NCI-H2196 (cell line): ENCODE measurements around the gene BICRA.
A peak's percentile ranks its signal among the peaks of the same experiment; 100 is the strongest.
"Not testable (repeated sequence)": the region's sequence is repeated elsewhere in the genome, so short reads cannot be mapped to it uniquely, and the experiment has no call there.

Experiments
- DNase-seq: peaks from one replicate; lab custom pipeline; 2025; ENCODE audit not compliant: unreplicated experiment; lab: John Stamatoyannopoulos, UW

BICRA gene

DNA sequence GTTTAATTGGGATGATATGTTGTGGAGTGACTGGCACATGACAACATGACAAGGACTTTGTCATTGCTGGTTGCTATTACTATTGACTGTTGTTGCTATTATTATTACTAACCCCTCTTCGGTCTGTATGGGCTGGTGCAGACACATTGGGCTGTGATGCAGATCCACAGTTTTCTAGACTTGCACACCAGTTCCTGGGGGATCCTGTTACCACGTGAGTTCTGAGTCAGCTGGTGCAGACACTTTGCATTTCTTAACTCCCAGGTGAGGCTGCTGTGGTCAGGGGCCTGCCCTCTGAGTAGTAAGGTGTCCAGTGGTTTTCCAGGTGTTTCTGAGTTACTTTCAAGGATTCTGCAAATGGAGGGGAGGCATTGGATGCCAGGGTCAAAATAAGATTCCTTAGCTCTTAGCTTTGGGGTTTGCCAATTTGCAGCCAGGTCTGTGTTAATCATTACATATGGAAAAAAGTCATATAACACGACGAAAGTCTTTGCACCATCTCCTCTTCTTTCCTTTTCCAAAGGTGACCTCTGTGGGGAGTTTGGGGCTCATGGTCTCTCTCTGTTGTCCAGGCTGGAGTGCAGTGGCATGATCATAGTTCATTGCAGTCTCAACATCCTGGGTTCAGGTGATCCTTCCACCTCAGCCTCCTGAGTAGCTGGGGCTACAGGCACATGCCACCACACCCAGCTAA is 19.3 kb downstream of the BICRA start:
- no peak for DNase-seq

DNA sequence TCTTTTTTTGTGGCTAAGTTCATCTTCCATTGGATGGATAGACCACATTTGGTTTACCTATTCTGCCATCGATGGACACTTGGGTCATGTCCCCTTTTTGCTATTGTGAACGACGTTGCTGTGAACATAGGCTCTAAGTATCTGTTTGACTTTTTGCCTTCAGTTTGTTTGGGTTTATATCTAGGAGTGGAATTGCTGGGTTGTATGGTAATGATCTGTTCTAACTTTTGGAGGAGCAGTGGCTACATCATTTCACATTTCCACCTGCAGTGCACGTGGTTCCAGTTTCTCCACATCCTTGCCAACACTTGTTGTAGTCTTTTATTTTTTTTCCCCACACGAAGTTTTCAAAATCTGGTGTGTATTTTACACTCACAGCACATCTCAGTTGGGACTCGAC is 21.7 kb downstream of the BICRA start:
- DNase-seq, result no peak

DNA sequence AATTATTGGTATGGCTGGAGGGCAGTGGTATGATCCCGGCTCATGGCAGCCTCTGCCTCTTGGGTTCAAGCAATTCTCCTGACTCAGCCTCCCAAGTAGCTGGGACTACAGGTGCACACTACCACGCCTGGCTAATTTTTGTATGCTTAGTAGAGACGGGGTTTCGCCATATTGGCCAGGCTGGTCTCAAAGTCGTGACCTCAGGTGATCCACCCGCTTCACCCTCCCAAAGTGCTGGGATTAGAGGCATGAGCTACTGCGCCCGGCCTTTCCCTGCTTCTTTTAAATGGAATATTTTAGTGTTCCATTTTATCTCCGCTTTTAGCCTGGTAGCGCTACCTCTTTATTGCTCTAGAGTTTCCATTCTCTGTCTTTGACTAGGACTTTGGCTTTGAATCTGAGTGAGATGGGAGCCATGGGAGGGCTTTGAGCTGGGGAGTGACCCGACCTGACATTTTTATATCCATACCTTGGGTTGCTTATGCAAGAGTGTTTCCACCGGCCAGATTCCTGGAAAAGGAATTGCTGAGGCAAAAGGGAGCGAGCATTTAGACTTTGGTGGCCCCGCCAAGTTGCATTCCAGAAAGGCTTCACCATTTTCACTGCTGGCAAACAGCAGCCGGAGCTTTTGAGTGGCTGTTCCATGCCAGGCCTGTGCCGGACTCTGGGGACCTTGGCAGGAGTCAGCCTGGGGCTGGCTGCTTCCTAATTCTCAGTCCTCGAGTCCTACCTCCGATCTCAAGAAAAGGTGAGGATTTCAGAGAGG is 22.9 kb downstream of the BICRA start:
- DNase-seq, result no peak

DNA sequence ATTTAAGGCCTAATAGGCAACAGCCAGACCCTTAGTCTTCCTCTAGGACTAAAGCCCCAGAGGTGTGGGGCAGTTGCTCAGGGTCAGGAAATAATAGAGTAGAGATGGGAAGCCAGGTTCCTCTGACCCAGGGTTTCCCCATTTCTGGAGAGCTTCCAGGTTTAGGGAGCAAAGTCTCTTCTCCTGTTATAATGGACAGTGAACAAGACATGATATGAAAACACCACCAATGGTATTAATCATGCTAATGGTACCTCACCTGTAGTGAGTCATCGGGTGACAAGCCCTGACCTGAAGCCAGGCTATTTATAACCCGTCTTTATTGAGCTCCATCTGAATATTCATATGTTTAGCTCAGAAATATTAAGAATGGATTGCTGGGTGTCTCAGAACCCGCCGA is 24.6 kb downstream of the BICRA start:
- DNase-seq, result peak; percentile 63

DNA sequence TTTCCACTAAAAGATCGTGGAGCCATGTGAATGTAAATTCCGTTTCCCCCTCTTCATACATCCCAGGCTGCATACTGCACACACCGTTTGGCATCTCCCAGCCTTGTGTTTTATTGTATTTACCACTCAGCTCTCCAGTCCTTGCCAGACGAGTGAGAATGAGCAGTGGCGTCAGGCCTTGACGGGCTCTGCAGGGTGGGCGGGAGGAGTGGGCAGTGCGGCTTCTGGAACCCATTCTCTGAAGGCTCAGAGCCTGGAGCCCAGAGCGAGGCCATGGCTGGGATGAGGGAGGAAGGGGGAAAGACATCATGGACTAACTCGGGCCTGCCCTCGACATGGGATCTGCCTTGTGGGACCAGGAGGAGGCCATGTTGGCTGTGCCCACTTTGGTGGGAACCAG is 25.1 kb downstream of the BICRA start:
- no peak for DNase-seq

DNA sequence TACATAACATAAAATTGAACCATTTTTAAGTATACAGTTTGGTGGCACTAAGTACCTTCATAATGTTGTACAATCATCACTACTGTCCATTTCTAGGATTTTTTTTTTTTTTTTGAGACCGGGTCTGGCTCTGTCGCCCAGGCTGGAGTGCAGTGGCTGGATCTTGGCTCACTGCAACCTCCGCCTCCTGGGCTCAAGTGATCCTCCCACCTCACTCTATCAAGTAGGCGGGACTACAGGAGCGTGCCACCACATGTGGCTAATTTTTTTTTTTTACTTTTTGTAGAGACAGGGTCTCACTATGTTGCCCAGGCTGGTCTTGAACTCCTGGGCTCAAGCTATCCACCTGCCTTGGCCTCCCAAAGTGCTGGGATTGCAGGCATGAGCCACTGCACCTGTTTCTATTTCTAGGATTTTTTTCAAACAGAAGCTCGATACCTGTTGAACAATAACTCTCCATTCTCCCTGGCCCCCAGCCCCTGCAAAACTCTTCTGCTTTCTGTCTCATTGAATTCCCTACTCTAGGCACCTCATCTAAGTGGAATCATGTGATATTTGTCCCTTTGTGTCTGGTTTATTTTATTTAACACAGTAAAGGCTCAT is 26.3 kb downstream of the BICRA start:
- not testable (repeated sequence) for DNase-seq

DNA sequence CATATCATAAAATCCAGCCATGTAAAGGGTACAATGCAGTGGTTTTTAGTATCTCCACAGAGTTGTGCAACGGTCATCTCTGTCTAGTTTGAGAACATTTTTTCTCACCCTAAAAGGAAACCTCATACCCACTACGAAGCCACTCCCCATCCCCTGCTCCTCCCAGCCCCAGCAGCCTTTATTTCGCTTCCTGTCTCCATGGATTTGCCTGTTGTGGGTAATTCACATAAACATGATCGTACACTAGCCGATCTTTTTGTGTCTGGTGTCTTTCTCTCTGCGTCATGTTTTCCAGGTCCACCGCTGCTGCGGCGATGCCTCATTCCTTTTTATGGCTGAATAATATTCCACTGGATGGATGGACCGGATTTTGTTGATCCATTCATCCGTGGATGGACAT is 28.6 kb downstream of the BICRA start:
- no peak for DNase-seq

DNA sequence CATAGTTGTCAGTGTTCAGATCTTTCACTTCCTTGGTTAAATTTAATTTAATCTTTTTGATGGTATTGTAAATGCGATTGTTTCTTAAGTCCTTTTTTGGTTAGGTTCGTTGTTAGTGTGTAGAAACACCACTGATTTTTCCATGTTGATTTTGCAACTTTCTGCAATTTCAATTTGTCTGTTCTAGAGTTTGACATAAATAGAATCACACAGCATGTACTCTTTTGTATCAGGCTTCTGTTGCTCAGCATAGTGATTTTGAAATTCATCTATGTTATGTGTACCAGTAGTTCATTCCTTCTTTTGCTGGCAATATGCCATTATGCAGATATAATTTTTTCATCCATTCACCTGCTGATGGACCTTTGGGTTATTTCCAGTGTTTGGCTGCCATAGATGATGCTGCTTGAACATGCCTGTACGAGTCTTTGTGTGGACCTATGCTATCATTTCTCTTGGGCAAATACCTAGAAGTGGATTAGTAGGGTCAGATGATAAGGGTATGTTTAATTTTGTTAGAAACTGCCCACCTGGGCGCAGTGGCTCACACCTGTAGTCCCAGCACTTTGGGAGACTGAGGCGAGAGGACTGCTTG is 33.1 kb downstream of the BICRA start:
- DNase-seq, result no peak

DNA sequence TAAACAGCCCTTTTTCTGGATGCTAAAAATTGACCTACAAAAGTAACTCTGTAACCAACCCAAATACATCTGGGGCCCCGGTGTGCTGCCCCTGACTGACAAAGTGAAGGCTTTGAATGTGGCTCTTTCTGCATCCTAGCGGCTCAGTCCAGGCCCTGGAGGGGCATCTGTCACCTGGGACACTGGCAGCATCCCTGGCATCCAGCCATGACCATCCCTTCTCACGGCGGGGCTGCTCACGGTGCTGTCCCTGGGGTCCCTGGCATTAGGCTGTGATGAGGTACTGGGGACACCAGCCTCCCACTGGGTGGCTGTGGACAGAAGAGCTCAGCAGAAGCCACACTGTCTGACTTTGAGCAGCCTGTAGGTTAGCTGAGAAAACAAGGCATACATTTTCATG is 34.3 kb downstream of the BICRA start:
- DNase-seq, result no peak

DNA sequence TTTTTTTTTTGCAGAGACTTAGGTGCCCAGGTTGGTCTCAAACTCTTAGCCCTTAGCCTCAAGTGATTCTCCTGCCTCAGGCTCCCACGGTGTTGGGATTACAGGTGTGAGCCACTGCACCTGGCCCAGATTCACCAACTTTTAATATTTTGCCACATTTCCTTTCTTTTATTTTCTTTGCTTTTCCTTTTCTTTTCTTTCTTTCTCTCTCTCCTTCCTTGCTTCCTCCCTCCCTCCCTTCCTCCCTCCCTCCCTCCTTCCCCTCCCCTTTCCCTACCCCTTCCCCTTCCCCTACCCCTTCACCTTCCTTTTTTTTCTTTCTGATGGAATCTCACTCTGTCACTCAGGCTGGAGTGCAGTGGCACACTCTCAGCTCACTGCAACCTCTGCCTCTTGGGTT is 35.3 kb downstream of the BICRA start:
- DNase-seq, result no peak

DNA sequence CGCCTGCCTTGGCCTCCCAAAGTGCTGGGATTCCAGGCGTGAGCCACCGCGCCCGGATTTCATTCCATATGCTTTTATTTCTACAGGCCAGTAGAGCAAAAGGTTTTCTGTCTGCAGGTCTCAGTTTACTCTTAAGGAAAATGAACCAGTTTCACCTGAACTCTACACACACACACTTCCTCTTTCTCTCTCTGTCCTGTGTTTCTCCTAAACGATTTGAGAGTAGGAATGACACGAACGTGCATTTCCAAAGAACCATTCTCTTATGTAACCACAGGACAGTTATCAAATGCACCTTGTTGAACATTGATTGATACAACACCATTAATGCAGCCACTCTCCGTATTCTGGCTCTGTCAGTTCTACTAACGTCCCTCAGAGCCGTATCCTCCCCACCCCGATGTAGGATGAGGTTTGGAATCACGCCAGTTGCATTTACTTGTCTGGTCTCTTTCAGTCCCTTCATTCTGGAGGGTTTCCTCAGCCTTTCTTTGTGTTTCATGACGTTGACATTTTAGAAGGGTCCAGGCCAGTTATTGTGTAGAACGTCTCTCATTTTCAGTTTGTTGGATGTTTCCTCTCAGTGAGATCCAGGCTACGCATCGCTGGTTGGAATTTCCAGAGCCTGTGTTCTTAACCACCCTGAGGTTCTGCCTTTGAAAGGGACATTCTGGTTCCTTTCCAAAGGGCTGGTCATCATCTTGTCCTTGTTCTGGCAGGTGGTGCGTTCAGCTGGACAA is 36.0 kb downstream of the BICRA start:
- peak; percentile 54 for DNase-seq

DNA sequence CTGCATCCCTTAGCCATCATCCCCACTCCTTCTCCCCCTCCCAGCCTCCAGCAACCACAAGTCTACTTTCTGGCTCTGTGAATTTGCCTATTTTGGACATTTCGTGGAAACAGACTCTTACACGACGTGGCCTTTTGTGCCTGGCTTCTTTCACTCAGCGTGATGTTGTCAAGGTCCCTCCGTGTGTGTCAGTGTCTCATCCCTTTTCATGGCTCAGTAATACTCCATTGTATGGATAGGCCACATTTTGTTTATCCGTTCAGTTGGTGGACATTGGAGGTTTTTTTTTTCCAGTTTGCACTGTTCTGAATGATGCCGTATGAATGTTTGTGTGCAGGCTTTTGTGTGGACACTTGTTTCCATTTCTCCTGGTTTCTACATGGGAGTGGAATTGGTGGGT is 38.0 kb downstream of the BICRA start:
- DNase-seq, result no peak

DNA sequence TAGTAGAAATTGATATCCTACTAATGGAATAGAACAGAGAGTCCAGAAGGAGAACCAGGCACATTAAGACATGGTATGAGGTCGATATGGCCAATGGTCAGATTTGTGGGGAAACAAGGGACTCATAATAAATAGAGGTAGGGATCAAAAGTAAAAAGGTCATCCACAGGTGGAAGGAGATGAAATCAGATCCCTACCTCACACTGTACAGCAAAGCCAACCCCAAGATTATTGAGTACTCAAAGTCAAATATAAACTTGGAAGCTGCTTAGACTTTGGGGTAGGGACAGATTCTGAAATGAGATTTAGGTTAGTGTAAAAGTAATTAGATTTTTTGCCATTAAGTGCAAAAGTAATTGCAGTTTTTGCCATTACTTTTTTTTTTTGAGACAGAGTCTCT is 40.7 kb downstream of the BICRA start:
- DNase-seq, result no peak

DNA sequence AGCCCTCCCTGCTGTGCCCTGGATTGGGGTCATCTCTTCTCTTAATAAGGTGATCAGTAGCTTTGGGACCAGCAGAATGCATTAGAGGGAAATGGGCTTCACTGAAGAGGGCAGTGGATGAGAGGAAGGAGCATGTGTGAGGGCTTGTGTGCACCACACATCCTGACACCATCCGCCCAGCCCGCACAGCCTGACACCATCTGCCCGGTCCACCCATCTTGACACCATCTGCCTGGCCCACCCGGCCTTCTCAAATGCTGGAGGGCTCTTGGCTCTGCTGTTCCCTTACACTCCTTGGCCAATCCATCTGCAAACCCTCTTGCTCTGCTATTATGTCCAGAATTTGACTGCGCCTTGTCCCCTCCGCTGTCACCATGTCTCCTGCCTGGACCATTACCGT is 41.8 kb downstream of the BICRA start:
- no peak for DNase-seq

DNA sequence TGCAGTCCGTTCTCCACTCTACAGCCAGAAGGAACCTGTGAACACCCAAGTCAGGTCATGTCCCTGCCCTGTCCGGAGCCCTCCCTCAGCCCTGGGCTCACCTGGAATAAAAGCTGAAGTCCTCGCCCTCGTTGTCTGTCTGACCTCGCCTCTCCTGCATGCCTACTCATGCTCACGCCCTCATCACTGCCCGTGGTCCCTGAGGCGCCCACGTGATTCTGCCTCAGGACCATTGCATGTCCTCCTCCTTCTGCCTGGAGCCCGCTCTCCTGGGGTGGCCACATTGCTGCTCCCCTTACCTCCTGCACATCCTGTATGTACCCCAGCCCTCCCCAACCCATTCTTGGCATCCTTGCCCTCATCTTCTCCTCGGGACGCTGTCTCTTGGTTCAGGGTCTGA is 42.2 kb downstream of the BICRA start:
- no peak for DNase-seq

DNA sequence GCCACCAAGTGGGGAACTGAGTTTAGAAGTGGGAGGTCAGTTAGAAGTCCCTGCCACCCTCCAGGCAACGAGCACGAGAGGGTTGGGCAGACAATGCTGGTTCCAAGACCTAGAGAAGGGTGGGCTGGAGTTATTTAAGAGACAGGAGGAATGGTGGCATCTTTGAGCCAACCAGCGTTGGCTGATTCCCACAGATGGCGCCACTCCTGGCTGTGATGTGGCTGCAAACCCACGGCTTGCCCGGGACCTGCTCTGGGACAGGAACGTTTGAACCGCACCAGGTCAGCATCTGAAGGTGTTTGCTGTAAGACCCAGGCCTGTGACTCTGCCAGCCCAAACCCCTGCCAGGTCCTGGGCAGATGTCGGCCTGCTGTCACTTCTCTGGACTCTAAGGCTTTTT is 42.8 kb downstream of the BICRA start:
- DNase-seq, result no peak

DNA sequence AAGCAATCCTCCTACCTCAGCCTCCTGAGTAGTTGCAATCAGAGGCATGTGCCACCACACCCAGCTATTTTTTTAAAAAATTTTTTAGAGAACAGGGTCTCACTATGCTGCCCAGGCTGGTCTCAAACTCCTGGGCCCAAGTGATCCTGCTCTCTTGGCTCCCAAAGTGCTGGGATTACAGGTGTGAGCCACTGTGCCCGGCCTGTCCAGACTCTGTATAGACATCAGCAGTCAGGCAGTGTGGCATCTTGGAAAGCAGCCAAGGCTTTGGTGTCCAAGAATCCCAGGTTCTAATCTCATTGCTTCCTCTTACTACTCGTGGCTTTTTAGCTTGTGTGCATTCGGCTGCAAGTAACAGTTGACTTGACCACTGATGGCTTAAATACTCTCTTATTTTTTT is 43.4 kb downstream of the BICRA start:
- peak; percentile 19 for DNase-seq

DNA sequence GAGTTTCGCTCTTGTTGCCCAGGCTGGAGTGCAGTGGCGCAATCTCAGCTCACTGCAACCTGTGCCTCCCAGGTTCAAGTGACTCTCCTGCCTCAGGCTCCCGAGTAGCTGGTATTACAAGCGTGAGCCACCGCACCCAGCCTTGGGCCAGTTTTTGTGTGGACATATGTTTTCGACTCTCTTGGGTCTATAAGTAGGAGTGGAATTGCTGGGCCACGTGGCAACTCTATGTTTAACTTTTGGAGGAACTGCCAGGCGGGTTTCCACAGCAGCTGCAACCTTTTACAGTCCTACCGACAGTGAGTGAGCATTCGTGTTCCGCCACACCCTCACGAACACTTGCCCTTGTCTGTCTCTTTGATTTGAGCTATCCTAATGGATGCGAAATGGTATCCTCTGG is 44.9 kb downstream of the BICRA start:
- DNase-seq, result no peak

DNA sequence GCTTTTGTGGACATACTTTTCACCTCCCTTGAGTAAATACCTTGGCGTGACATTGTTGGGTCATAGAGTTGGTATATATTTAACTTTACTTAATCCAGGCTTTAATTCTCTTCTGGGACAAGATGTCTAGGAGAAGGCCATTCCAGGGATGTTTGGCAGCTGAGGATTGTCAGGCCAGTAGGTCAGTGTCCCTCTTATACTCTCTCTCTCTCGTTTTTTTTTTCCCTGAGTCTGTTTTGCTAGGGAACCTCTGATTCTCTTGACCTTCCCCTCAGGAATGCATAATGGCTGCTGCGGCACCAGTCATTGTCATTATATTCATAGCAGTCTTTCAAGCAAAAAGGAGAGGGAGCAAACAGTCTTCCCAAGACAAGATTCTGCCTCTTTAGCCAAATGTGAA is 48.8 kb downstream of the BICRA start:
- DNase-seq, result no peak

DNA sequence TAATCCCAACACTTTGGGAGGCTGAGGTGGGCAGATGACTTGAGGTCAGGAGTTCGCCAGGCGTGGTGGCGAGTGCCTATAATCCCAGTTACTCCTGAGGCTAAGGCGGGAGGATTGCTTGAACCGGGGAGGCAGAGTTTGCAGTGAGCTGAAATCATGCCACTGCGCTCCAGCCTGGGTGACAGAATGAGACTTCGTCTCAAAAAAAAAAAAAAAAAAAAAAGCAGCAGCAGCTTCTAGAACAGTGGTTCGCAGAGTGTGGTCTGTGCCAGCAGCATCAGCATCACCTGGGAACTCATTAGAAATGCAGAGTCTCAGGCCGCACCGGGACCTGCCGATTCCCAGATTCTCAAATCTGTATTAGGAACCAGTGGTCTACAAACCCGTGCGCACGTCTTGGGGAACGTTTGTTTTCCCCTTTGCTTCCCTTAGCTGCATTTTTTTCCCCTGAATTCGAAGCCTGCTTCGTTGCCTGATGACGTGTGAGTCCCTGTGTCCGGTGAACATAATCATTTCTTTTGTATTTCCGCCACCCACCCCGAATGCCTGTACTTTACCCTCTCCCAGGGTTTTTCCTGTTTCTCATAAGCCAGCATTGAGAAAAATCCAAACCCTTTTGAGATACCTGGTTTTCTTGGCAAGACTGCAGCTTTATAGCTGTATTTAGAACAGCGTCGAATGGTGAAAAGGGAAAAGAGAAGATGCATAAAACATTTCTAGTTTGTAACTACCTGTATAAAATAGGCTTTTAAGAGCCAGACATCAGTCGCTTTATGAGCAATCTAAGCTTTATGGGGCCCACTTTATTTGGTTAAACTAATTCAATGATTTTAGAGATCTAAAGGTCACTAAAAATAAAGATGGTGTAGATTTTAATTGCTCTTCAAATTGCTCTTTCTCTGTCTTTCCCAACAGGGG is 49.8 kb downstream of the BICRA start:
- no peak for DNase-seq
